HFFc6 (cell line): Measurements from ENCODE around the gene SLF2. TPM values are rescaled to one million over a fixed set of nuclear protein-coding genes. Genes with fewer than 3 reads are reported as not detected.

ENCODE experiments used
- DNase-seq: peaks from one replicate; pipeline ENCODE4 v3.0.0-alpha.2; 2018
- H3K27ac Mint-ChIP-seq: 2 replicates; pipeline ENCODE4 v1.8.0; 2020; ENCODE audit warnings: mild to moderate bottlenecking, mixed read lengths
- H3K27me3 Mint-ChIP-seq: 2 replicates; pipeline ENCODE4 v1.8.0; 2021; ENCODE audit warnings: mild to moderate bottlenecking, moderate library complexity, mixed read lengths; ENCODE audit not compliant: insufficient read depth
- H3K36me3 Mint-ChIP-seq: 2 replicates; pipeline ENCODE4 v1.8.0; 2021; ENCODE audit warnings: low read depth, mixed read lengths
- H3K4me1 Mint-ChIP-seq: 2 replicates; pipeline ENCODE4 v1.8.0; 2020; ENCODE audit warnings: low read depth, mixed read lengths
- H3K4me3 Mint-ChIP-seq: 2 replicates; pipeline ENCODE4 v1.8.0; 2020; ENCODE audit warnings: mild to moderate bottlenecking, moderate library complexity, mixed read lengths
- H3K9me3 Mint-ChIP-seq: 2 replicates; pipeline ENCODE4 v1.8.0; 2020; ENCODE audit warnings: mild to moderate bottlenecking, mixed read lengths
- CTCF ChIP-seq: fragments of 200-600 bp; sonication (generic); IDR thresholded peaks from 2 replicates; pipeline ENCODE4 v1.5.0; 2021; ENCODE audit warnings: antibody characterized with exemption, mild to moderate bottlenecking
- total RNA-seq, 6 experiments: library from RNA; stranded (reverse); fragmentation: NEBNext Ultra II Directional; extraction: Animal tissue kit (Norgen Biotek cat#: 25700); gene quantifications; 2 replicates in 1 of 6; 3 replicates in 5 of 6; pipeline ENCODE4 v1.2.3, GENCODE V29; 2021

Gene SLF2
- total RNA-seq, 6 experiments from 2014 or later: 15.8 to 23.2 (median 20.9) TPM

- Mint-ChIP-seq H3K27me3 (no peaks in the 10 kb centered on the region; the same call in 1 of the 2 replicates), H3K4me3 (no peak overlapping the region), H3K27ac (no peak overlapping the region), H3K4me1 (no peaks in the 10 kb centered on the region), H3K9me3 (no peaks in the 10 kb centered on the region), H3K36me3 (no peaks in the 10 kb centered on the region)
- TF ChIP-seq CTCF: no peak
- no peak for DNase-seq
These were observed 65.5 kb downstream of the SLF2 start for GRCh38 chr10:100978121-100978900.

- no peaks in the 10 kb centered on the region for H3K9me3 Mint-ChIP-seq
- no peaks in the 10 kb centered on the region for H3K4me1 Mint-ChIP-seq
- H3K27ac Mint-ChIP-seq: no peak overlapping the region
- no peak for DNase-seq
- TF ChIP-seq CTCF: no peak
- no peaks in the 10 kb centered on the region; the same call in 1 of the 2 replicates for H3K27me3 Mint-ChIP-seq
- no peak overlapping the region for H3K4me3 Mint-ChIP-seq
- no peaks in the 10 kb centered on the region for H3K36me3 Mint-ChIP-seq
These were observed 66.1 kb downstream of the SLF2 start for GRCh38 chr10:100978901-100979195.

- H3K4me3 Mint-ChIP-seq: no peak overlapping the region
- TF ChIP-seq CTCF: no peak
- no peaks in the 10 kb centered on the region for H3K4me1 Mint-ChIP-seq
- DNase-seq: no peak
- H3K27ac Mint-ChIP-seq: no peak overlapping the region
- no peaks in the 10 kb centered on the region for H3K9me3 Mint-ChIP-seq
- H3K36me3 Mint-ChIP-seq: no peaks in the 10 kb centered on the region
- no peaks in the 10 kb centered on the region; the same call in 1 of the 2 replicates for H3K27me3 Mint-ChIP-seq
These were observed 67.1 kb downstream of the SLF2 start for GRCh38 chr10:100979791-100980272.

GRCh38 chr10:100980311-100980710 is 67.5 kb downstream of the SLF2 start:
- no peaks in the 10 kb centered on the region for H3K4me1 Mint-ChIP-seq
- DNase-seq: no peak
- H3K27ac Mint-ChIP-seq: no peak overlapping the region
- H3K9me3 Mint-ChIP-seq: no peaks in the 10 kb centered on the region
- TF ChIP-seq CTCF: no peak
- no peaks in the 10 kb centered on the region for H3K36me3 Mint-ChIP-seq
- H3K27me3 Mint-ChIP-seq: no peaks in the 10 kb centered on the region; the same call in 1 of the 2 replicates
- H3K4me3 Mint-ChIP-seq: no peak overlapping the region

- H3K9me3 Mint-ChIP-seq: no peaks in the 10 kb centered on the region
- no peak overlapping the region for H3K4me3 Mint-ChIP-seq
These were observed 67.9 kb downstream of the SLF2 start for GRCh38 chr10:100980711-100981110.

More at GRCh38 chr10:100980711-100981110, 67.9 kb downstream of the SLF2 start:
- H3K4me1 Mint-ChIP-seq: peaks cover 3% of the 10 kb centered on the region
- DNase-seq: no peak
- H3K36me3 Mint-ChIP-seq: no peaks in the 10 kb centered on the region
- no peak for TF ChIP-seq CTCF
- no peaks in the 10 kb centered on the region; the same call in 1 of the 2 replicates for H3K27me3 Mint-ChIP-seq
- no peak overlapping the region for H3K27ac Mint-ChIP-seq
